Measurements from ENCODE around the gene ERFL.

GRCh38 chr19:41863209-41863931 lies 64.9 kb downstream of the ERFL start:
- TF ChIP-seq POLR2A (IDR thresholded peaks at IDR 0.05; ENCODE audit: borderline replicate concordance, extremely low read depth, insufficient read depth, insufficient read length) (no peak), CTCF (IDR thresholded peaks at IDR 0.05 in 2 of 3, conservative IDR thresholded peaks at IDR 0.05 in 1 of 3; ENCODE audit: borderline replicate concordance in 1 of 3, insufficient read depth in 1 of 3, low read depth in 2 of 3, low read length in 2 of 3) (no peak), ZFX (IDR thresholded peaks at IDR 0.05) (no peak), MAX (IDR thresholded peaks at IDR 0.05) (no peak), EZH2 (IDR thresholded peaks at IDR 0.05) (no peak), ATF3 (IDR thresholded peaks at IDR 0.05) (no peak), RAD21 (IDR thresholded peaks at IDR 0.05; ENCODE audit: low read depth) (no peak), CEBPB (IDR thresholded peaks at IDR 0.05; ENCODE audit: low read depth) (no peak)

Measured in HCT116 (cell line).